KMS-11 (cell line): ENCODE measurements around the gene LUC7L.
"Not testable (repeated sequence)": the region's sequence is repeated elsewhere in the genome, so short reads cannot be mapped to it uniquely, and the experiment has no call there.

ENCODE experiments used
- H2AFZ ChIP-seq: fragments of 200-600 bp; sonication (generic); 2 replicates; pipeline ENCODE4 v1.6.1; 2016; ENCODE audit warnings: antibody characterized with exemption, mixed run types, low read depth
- H3K27ac ChIP-seq: fragments of 200-600 bp; sonication (generic); 2 replicates; pipeline ENCODE4 v1.6.1; 2016; ENCODE audit warnings: mild to moderate bottlenecking, mixed run types
- H3K27me3 ChIP-seq: fragments of 200-600 bp; sonication (generic); 2 replicates; pipeline ENCODE4 v1.6.1; 2017; ENCODE audit warnings: mild to moderate bottlenecking, low read depth, mixed run types, moderate library complexity; ENCODE audit not compliant: insufficient read depth
- H3K36me3 ChIP-seq: fragments of 200-600 bp; sonication (generic); 2 replicates; pipeline ENCODE4 v1.6.1; 2017; ENCODE audit warnings: mild to moderate bottlenecking, mixed run types; ENCODE audit not compliant: insufficient read depth
- H3K4me1 ChIP-seq: fragments of 200-600 bp; sonication (generic); 2 replicates; pipeline ENCODE4 v1.6.1; 2016; ENCODE audit warnings: mild to moderate bottlenecking, low read depth, mixed run types; ENCODE audit not compliant: poor library complexity, severe bottlenecking
- H3K4me2 ChIP-seq: fragments of 200-600 bp; sonication (generic); 2 replicates; pipeline ENCODE4 v1.7.0; 2016; ENCODE audit warnings: mild to moderate bottlenecking, mixed run types
- H3K4me3 ChIP-seq: fragments of 200-600 bp; sonication (generic); IDR thresholded peaks from 2 replicates; pipeline ENCODE4 v1.6.1; 2017; ENCODE audit warnings: low read depth, low read length, mixed read lengths; ENCODE audit not compliant: insufficient read depth
- H3K79me2 ChIP-seq: fragments of 200-600 bp; sonication (generic); 2 replicates; pipeline ENCODE4 v1.6.1; 2016; ENCODE audit warnings: low read depth, mixed run types; ENCODE audit not compliant: insufficient read depth
- H3K9ac ChIP-seq: fragments of 200-600 bp; sonication (generic); 2 replicates; pipeline ENCODE4 v1.6.1; 2016; ENCODE audit warnings: mild to moderate bottlenecking, mixed run types
- H4K20me1 ChIP-seq: fragments of 200-600 bp; sonication (generic); 2 replicates; pipeline ENCODE4 v1.6.1; 2016; ENCODE audit warnings: mild to moderate bottlenecking, mixed run types; ENCODE audit not compliant: insufficient read depth
- TF ChIP-seq, protein P1 (sequence below): fragments of 200-600 bp; sonication (generic); conservative IDR thresholded peaks from 2 replicates; pipeline ENCODE4 v1.6.1; 2017; ENCODE audit warnings: low read depth, mild to moderate bottlenecking, antibody characterized with exemption, low read length, moderate library complexity, mixed read lengths

Gene LUC7L

DNA sequence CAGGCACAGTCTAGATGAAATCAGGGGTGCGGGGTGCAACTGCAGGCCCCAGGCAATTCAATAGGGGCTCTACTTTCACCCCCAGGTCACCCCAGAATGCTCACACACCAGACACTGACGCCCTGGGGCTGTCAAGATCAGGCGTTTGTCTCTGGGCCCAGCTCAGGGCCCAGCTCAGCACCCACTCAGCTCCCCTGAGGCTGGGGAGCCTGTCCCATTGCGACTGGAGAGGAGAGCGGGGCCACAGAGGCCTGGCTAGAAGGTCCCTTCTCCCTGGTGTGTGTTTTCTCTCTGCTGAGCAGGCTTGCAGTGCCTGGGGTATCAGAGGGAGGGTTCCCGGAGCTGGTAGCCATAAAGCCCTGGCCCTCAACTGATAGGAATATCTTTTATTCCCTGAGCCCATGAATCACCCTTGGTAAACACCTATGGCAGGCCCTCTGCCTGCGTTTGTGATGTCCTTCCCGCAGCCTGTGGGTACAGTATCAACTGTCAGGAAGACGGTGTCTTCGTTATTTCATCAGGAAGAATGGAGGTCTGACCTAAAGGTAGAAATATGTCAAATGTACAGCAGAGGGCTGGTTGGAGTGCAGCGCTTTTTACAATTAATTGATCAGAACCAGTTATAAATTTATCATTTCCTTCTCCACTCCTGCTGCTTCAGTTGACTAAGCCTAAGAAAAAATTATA is 51.1 kb downstream of the LUC7L start:
- Histone ChIP-seq H3K27me3 (peaks cover 49% of the 10 kb centered on the region), H3K9ac (no peak overlapping the region), H4K20me1 (no peaks in the 10 kb centered on the region), H2AFZ (no peak overlapping the region), H3K4me1 (peaks cover 10% of the 10 kb centered on the region), H3K4me2 (no peak overlapping the region), H3K27ac (no peak overlapping the region), H3K79me2 (no peaks in the 10 kb centered on the region), H3K36me3 (no peaks in the 10 kb centered on the region), H3K4me3 (no peak overlapping the region)
- TF ChIP-seq, protein P1, sequence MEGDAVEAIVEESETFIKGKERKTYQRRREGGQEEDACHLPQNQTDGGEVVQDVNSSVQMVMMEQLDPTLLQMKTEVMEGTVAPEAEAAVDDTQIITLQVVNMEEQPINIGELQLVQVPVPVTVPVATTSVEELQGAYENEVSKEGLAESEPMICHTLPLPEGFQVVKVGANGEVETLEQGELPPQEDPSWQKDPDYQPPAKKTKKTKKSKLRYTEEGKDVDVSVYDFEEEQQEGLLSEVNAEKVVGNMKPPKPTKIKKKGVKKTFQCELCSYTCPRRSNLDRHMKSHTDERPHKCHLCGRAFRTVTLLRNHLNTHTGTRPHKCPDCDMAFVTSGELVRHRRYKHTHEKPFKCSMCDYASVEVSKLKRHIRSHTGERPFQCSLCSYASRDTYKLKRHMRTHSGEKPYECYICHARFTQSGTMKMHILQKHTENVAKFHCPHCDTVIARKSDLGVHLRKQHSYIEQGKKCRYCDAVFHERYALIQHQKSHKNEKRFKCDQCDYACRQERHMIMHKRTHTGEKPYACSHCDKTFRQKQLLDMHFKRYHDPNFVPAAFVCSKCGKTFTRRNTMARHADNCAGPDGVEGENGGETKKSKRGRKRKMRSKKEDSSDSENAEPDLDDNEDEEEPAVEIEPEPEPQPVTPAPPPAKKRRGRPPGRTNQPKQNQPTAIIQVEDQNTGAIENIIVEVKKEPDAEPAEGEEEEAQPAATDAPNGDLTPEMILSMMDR, result no peak

GRCh38 chr16:177394-177822 is 51.8 kb downstream of the LUC7L start:
- H3K27ac ChIP-seq, result no peak overlapping the region
- H3K79me2 ChIP-seq, result no peaks in the 10 kb centered on the region
- H2AFZ ChIP-seq, result no peak overlapping the region
- peaks cover 10% of the 10 kb centered on the region for H3K4me1 ChIP-seq
- H3K4me3 ChIP-seq, result no peak overlapping the region
- H3K4me2 ChIP-seq, result no peak overlapping the region
- H3K9ac ChIP-seq, result no peak overlapping the region
- TF ChIP-seq, protein P1, result no peak
- peaks cover 49% of the 10 kb centered on the region for H3K27me3 ChIP-seq
- H4K20me1 ChIP-seq, result no peaks in the 10 kb centered on the region
- H3K36me3 ChIP-seq, result no peaks in the 10 kb centered on the region

GRCh38 chr16:176477-177382 is 52.5 kb downstream of the LUC7L start, which contains the start of gene HBA1:
Gene HBA1 (plus strand): TSS chr16:176680. CDS start chr16:176717, 37 bp downstream.
- H2AFZ ChIP-seq, H3K4me2 ChIP-seq, H3K27ac ChIP-seq, H4K20me1 ChIP-seq, H3K36me3 ChIP-seq, H3K9ac ChIP-seq, H3K4me3 ChIP-seq, H3K79me2 ChIP-seq: not testable (repeated sequence)
- Histone ChIP-seq H3K4me1 (peaks cover 10% of the 10 kb centered on the region), H3K27me3 (peaks cover 50% of the 10 kb centered on the region)

- H3K4me1 ChIP-seq, H3K4me3 ChIP-seq, H2AFZ ChIP-seq, H3K4me2 ChIP-seq, H3K27ac ChIP-seq, H3K9ac ChIP-seq, H3K36me3 ChIP-seq, H4K20me1 ChIP-seq, H3K79me2 ChIP-seq: not testable (repeated sequence)
- H3K27me3 ChIP-seq, result peaks cover 57% of the 10 kb centered on the region
These were observed 53.2 kb downstream of the LUC7L start for GRCh38 chr16:176006-176405.

- no peaks in the 10 kb centered on the region for H3K79me2 ChIP-seq
- TF ChIP-seq, protein P1, result no peak
- no peaks in the 10 kb centered on the region for H3K4me1 ChIP-seq
- no peak overlapping the region for H2AFZ ChIP-seq
- peaks cover 64% of the 10 kb centered on the region for H3K27me3 ChIP-seq
- no peak overlapping the region for H3K27ac ChIP-seq
- H3K9ac ChIP-seq, result no peak overlapping the region
- H3K36me3 ChIP-seq, result no peaks in the 10 kb centered on the region
- no peaks in the 10 kb centered on the region for H4K20me1 ChIP-seq
- H3K4me2 ChIP-seq, result no peak overlapping the region
- H3K4me3 ChIP-seq, result no peak overlapping the region
These were observed 54.0 kb downstream of the LUC7L start for GRCh38 chr16:175011-175949.

DNA sequence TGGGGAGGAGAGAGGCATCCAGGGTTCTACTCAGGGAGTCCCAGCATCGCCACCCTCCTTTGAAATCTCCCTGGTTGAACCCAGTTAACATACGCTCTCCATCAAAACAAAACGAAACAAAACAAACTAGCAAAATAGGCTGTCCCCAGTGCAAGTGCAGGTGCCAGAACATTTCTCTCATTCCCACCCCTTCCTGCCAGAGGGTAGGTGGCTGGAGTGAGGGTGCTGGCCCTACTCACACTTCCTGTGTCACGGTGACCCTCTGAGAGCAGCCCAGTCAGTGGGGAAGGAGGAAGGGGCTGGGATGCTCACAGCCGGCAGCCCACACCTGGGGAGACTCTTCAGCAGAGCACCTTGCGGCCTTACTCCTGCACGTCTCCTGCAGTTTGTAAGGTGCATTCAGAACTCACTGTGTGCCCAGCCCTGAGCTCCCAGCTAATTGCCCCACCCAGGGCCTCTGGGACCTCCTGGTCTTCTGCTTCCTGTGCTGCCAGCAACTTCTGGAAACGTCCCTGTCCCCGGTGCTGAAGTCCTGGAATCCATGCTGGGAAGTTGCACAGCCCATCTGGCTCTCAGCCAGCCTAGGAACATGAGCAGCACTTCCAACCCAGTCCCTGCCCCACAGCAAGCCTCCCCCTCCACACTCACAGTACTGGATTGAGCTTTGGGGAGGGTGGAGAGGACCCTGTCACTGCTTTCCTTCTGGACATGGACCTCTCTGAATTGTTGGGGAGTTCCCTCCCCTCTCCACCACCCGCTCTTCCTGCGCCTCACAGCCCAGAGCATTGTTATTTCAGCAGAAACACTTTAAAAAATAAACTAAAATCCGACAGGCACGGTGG is 55.1 kb downstream of the LUC7L start:
- H3K27ac ChIP-seq, H3K4me2 ChIP-seq, H3K4me1 ChIP-seq, H3K79me2 ChIP-seq, H4K20me1 ChIP-seq, H3K4me3 ChIP-seq, H2AFZ ChIP-seq, H3K9ac ChIP-seq, H3K36me3 ChIP-seq: not testable (repeated sequence)
- peaks cover 61% of the 10 kb centered on the region for H3K27me3 ChIP-seq
